HEK293 (cell line): ENCODE results near the gene DCPS.

ENCODE experiments used
- CTCF ChIA-PET: fragments of 350-600 bp; formaldehyde crosslinking; extraction: SDS; loops from one replicate; lab custom pipeline; 2021; ENCODE audit warnings: antibody characterized with exemption; lab: Yijun Ruan, JAX
- POLR2A ChIA-PET: fragments of 300-600 bp; formaldehyde crosslinking; extraction: SDS; loops from one replicate; lab custom pipeline; 2020; ENCODE audit warnings: antibody characterized with exemption, inconsistent platforms; lab: Yijun Ruan, JAX
- H3K27ac ChIP-seq: fragments of 200-500 bp; sonication (Bioruptor generic); 2 replicates; pipeline ENCODE4 v1.5.1; 2014; ENCODE audit warnings: low read depth, low read length, control low read depth, inconsistent platforms; ENCODE audit errors: extremely low read depth
- H3K36me3 ChIP-seq, 2 experiments: fragments of 200-500 bp in 1 of 2; sonication (Bioruptor generic) in 1 of 2; 1 replicate in 1 of 2; 2 replicates in 1 of 2; pipeline ENCODE4 v1.5.1; 2014 to 2017; ENCODE audit warnings: inconsistent platforms in 2 of 2, low read length in 2 of 2; ENCODE audit not compliant: control insufficient read depth in 2 of 2, insufficient read depth in 1 of 2
- H3K4me1 ChIP-seq: fragments of 200-500 bp; sonication (Bioruptor generic); 2 replicates; pipeline ENCODE4 v1.5.1; 2014; ENCODE audit warnings: mild to moderate bottlenecking, low read length, inconsistent platforms; ENCODE audit not compliant: control insufficient read depth, insufficient read depth
- H3K4me3 ChIP-seq: 2 replicates; pipeline ENCODE4 v1.5.1; 2011; ENCODE audit warnings: low read depth, mild to moderate bottlenecking, control low read depth, low read length, moderate library complexity
- H3K9me3 ChIP-seq: fragments of 200-500 bp; sonication (Bioruptor generic); 2 replicates; pipeline ENCODE4 v1.5.1; 2014; ENCODE audit warnings: low read depth, low read length, inconsistent platforms; ENCODE audit not compliant: control insufficient read depth, insufficient read depth
- BCL11A ChIP-seq: fragments of 450-650 bp; formaldehyde crosslinking; IDR thresholded peaks from 2 replicates; pipeline ENCODE4 v1.5.1; 2016; ENCODE audit warnings: low read depth, missing biosample characterization, missing genetic modification characterization
- BCL6B ChIP-seq: fragments of 450-650 bp; formaldehyde crosslinking; IDR thresholded peaks from 2 replicates; pipeline ENCODE4 v1.5.1; 2017; ENCODE audit warnings: missing biosample characterization, missing genetic modification characterization
- GLIS1 ChIP-seq: fragments of 450-650 bp; formaldehyde crosslinking; IDR thresholded peaks from 2 replicates; pipeline ENCODE4 v1.5.1; 2016; ENCODE audit warnings: missing biosample characterization, missing genetic modification characterization
- INSM2 ChIP-seq: fragments of 450-650 bp; formaldehyde crosslinking; IDR thresholded peaks from 2 replicates; pipeline ENCODE4 v1.5.1; 2016; ENCODE audit warnings: missing biosample characterization, missing genetic modification characterization
- MYNN ChIP-seq: fragments of 450-650 bp; formaldehyde crosslinking; IDR thresholded peaks from 2 replicates; pipeline ENCODE4 v1.5.1; 2016; ENCODE audit warnings: missing biosample characterization, missing genetic modification characterization, borderline replicate concordance
- YY2 ChIP-seq: fragments of 450-650 bp; formaldehyde crosslinking; IDR thresholded peaks from 2 replicates; pipeline ENCODE4 v1.5.1; 2016; ENCODE audit warnings: missing biosample characterization, missing genetic modification characterization
- ZBTB10 ChIP-seq: fragments of 450-650 bp; formaldehyde crosslinking; IDR thresholded peaks from 2 replicates; pipeline ENCODE4 v1.5.1; 2016; ENCODE audit warnings: missing biosample characterization, missing genetic modification characterization
- ZBTB26 ChIP-seq: fragments of 450-650 bp; formaldehyde crosslinking; optimal IDR thresholded peaks from 2 replicates; pipeline ENCODE3; 2016; ENCODE audit warnings: missing biosample characterization, mild to moderate bottlenecking, missing genetic modification characterization
- ZBTB8A ChIP-seq: fragments of 450-650 bp; formaldehyde crosslinking; IDR thresholded peaks from 2 replicates; pipeline ENCODE4 v1.5.1; 2016; ENCODE audit warnings: missing biosample characterization, missing genetic modification characterization
- ZNF184 ChIP-seq: fragments of 450-650 bp; IDR thresholded peaks from 2 replicates; pipeline ENCODE4 v1.5.1; 2018; ENCODE audit warnings: missing biosample characterization, mild to moderate bottlenecking, missing genetic modification characterization
- ZNF221 ChIP-seq: fragments of 450-650 bp; formaldehyde crosslinking; IDR thresholded peaks from 2 replicates; pipeline ENCODE4 v1.5.1; 2017; ENCODE audit warnings: missing biosample characterization, missing genetic modification characterization, borderline replicate concordance
- ZNF223 ChIP-seq: fragments of 450-650 bp; formaldehyde crosslinking; IDR thresholded peaks from 2 replicates; pipeline ENCODE4 v1.5.1; 2016; ENCODE audit warnings: missing biosample characterization, missing genetic modification characterization
- ZNF280C ChIP-seq: fragments of 450-650 bp; formaldehyde crosslinking; IDR thresholded peaks from 2 replicates; pipeline ENCODE4 v1.5.1; 2016; ENCODE audit warnings: missing biosample characterization, missing genetic modification characterization
- ZNF580 ChIP-seq: fragments of 450-650 bp; formaldehyde crosslinking; IDR thresholded peaks from 2 replicates; pipeline ENCODE4 v1.5.1; 2016; ENCODE audit warnings: missing biosample characterization, missing genetic modification characterization
- ZNF585B ChIP-seq: fragments of 450-650 bp; formaldehyde crosslinking; IDR thresholded peaks from 2 replicates; pipeline ENCODE4 v1.5.1; 2016; ENCODE audit warnings: missing biosample characterization, missing genetic modification characterization
- ZNF626 ChIP-seq: fragments of 450-650 bp; sonication (Bioruptor Pico); formaldehyde crosslinking; IDR thresholded peaks from 2 replicates; pipeline ENCODE4 v1.5.1; 2018; ENCODE audit warnings: missing biosample characterization, missing genetic modification characterization, inconsistent platforms
- ZNF639 ChIP-seq: fragments of 450-650 bp; formaldehyde crosslinking; IDR thresholded peaks from 2 replicates; pipeline ENCODE4 v1.5.1; 2016; ENCODE audit warnings: missing biosample characterization, missing genetic modification characterization
- ZNF660 ChIP-seq: fragments of 450-650 bp; IDR thresholded peaks from 2 replicates; pipeline ENCODE4 v1.5.1; 2018; ENCODE audit warnings: missing biosample characterization, mild to moderate bottlenecking, missing genetic modification characterization
- ZNF704 ChIP-seq: fragments of 450-650 bp; formaldehyde crosslinking; IDR thresholded peaks from 2 replicates; pipeline ENCODE4 v1.5.1; 2016; ENCODE audit warnings: missing biosample characterization, missing genetic modification characterization
- TF ChIP-seq, protein P1 (sequence below): fragments of 450-650 bp; formaldehyde crosslinking; IDR thresholded peaks from 2 replicates; pipeline ENCODE4 v1.5.1; 2016; ENCODE audit warnings: missing biosample characterization, missing genetic modification characterization

The DCPS gene

DNA sequence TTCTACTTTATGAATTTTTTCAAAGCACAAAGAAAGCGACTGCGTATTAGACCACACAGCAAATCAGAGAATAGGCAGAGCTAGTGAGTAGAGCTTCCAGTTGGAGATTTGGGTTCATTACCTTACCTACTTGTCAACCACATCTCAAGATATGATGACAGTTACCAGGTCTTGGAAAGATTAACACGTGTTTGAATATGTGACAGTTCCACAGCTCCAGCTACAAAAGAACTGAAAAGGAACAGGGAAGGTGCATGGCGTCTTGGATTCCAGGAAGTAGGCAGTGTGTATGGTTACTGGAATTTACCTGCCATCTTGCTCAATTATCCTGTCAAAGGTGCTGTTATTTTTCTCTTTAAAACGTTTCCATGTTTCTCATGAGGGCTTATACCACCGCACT is 15.6 kb upstream of the DCPS start:
- Histone ChIP-seq H3K36me3 (peaks cover 0 to 33% of the 10 kb centered on the region in 2 experiments; a peak in 2 of 3 replicates), H3K4me3 (no peak overlapping the region), H3K27ac (no peak overlapping the region)
- TF ChIP-seq GLIS1 = no peak
- no peak for TF ChIP-seq ZNF184 (tag by site-specific recombination)
- TF ChIP-seq ZBTB10 = no peak
- no peak for TF ChIP-seq ZBTB26 (tag by site-specific recombination)
- TF ChIP-seq ZNF704 (tag by site-specific recombination) = no peak
- no peak for TF ChIP-seq YY2
- TF ChIP-seq ZNF223 (tag by site-specific recombination) = no peak
- no peak for TF ChIP-seq ZBTB8A (tag by site-specific recombination)
- no peak for TF ChIP-seq BCL6B (tag by site-specific recombination)
- no peak for TF ChIP-seq MYNN (tag by site-specific recombination)
- no peak for TF ChIP-seq ZNF221
- no peak for TF ChIP-seq ZNF280C (tag by site-specific recombination)
- TF ChIP-seq BCL11A (tag by site-specific recombination) = no peak
- TF ChIP-seq INSM2 (tag by site-specific recombination) = no peak
- TF ChIP-seq ZNF639 (tag by site-specific recombination) = no peak
- TF ChIP-seq ZNF585B = no peak
- TF ChIP-seq, protein P1, sequence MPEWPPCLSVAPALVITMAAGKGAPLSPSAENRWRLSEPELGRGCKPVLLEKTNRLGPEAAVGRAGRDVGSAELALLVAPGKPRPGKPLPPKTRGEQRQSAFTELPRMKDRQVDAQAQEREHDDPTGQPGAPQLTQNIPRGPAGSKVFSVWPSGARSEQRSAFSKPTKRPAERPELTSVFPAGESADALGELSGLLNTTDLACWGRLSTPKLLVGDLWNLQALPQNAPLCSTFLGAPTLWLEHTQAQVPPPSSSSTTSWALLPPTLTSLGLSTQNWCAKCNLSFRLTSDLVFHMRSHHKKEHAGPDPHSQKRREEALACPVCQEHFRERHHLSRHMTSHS = no peak
- no peak for TF ChIP-seq ZNF626 (tag by site-specific recombination)
- TF ChIP-seq ZNF660 (tag by site-specific recombination) = no peak
- no peak for TF ChIP-seq ZNF580 (tag by site-specific recombination)
- TF ChIP-seq, all 188 proteins: peak for 0
- H3K4me1 ChIP-seq = no peaks in the 10 kb centered on the region; the same call in 1 of the 2 replicates
- ChIA-PET CTCF (interaction anchor here (0.6 kb wide), 1 partner anchor 364 kb away, joined by 5 read pairs; no protein-coding TSS in a partner anchor), POLR2A (no interaction called here)
- no peaks in the 10 kb centered on the region for H3K9me3 ChIP-seq
